HG03460 (cell line): ENCODE data around the gene NPAT.
"Not testable (repeated sequence)": the region's sequence is repeated elsewhere in the genome, so short reads cannot be mapped to it uniquely, and the experiment has no call there.

Experiments
- ATAC-seq: cut with Tn5 transposase; IDR thresholded peaks from one replicate; pipeline ENCODE4 v1.9.1; 2021; ENCODE audit not compliant: unreplicated experiment

The NPAT gene

DNA sequence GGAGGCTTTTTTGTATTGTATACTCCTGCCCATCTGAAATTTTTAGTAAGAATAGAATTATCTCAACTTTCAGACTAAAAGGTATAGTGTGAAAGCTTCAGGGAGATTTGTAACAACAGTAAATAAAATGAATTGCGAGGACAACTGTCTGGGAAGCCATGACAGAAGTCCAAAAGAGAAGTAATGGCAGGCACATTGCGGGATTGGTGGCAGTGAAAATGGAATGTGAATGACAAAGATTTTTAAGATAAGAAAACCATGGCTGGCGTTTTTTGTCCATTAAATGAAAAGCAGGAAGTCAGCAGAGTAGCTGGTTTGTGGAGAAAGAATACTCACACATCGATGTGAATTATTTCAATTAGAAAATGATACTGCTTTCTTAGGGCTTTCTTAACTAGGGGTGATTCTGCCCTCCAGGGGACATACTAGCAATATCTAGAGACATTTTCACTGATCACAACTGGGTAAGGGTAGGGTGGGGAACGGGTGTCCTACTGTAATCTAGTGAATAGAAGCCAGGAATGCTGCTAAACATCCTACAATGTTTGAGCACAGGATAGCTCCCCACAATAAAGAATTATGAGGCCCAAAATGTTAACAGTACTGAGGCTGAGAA is 1.6 kb downstream of the NPAT start:
- no peak for ATAC-seq

DNA sequence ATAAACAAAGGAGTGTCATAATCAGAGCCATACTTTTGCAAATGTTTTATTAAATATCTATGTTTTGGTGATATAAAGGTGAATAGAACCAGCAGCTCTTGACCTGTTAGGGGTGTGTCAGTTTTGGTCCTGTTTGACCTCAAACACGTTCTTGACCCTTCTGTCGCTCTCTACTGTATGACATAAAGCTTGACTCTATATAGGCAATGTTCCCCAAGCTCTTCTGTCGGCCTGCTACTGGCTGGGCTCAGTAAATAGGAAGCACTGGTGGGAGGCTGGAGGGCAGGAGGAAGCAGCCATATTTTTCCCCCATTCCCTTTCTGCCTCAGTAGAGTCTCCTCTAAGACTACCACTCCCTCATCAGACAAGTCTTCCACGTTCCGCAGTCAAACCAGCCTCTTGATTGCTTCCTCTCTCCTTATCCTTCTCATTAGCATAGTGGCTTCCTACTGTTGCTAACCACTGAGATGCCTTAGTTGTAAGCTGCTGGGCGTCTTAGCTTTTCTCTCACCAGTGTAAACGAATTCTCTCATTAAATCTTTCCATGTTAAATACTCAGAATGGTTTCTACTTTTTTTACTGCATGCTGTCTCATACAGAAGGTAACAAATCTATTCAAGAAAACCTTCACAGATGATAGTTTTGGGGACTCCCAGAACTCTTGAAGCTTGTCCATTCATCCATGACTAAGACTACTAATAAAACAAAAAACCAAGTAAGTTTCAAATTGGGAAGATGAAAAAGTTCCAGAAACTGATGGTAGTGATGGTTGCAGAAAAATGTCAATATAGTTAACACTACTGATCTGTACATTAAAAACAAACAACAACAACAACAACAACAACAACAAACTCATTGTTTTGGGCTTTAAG is 3.3 kb downstream of the NPAT start:
- ATAC-seq = no peak

GRCh38 chr11:108218455-108218854 is 4.0 kb downstream of the NPAT start:
- ATAC-seq = no peak

DNA sequence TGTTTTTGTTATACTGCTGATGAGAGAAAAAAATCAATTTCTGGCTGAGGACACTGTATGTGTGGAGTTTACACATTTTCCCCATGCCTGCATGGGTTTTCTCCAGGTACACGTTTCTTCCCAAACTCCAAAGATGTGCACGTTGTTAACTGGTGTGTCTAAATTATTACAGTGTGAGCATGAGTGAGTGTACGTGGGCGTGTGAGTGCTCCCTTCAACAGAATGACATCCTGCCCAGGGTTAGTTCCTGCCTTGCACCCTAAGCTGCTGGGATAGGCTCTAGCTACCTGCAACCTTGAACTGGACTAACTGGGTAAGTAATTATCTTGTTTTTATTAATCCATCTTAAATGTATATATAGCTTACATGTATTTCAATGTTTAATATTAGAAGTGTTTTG is 5.5 kb downstream of the NPAT start:
- no peak for ATAC-seq

GRCh38 chr11:108213784-108214183 is 8.7 kb downstream of the NPAT start:
- ATAC-seq = no peak

GRCh38 chr11:108210441-108210840 is 12.0 kb downstream of the NPAT start:
- no peak for ATAC-seq

GRCh38 chr11:108207683-108208060 is 14.8 kb downstream of the NPAT start:
- ATAC-seq = no peak

- no peak for ATAC-seq
Measured at GRCh38 chr11:108206969-108207682, 15.3 kb downstream of the NPAT start.

- no peak for ATAC-seq
Measured at GRCh38 chr11:108206171-108206570, 16.3 kb downstream of the NPAT start.

DNA sequence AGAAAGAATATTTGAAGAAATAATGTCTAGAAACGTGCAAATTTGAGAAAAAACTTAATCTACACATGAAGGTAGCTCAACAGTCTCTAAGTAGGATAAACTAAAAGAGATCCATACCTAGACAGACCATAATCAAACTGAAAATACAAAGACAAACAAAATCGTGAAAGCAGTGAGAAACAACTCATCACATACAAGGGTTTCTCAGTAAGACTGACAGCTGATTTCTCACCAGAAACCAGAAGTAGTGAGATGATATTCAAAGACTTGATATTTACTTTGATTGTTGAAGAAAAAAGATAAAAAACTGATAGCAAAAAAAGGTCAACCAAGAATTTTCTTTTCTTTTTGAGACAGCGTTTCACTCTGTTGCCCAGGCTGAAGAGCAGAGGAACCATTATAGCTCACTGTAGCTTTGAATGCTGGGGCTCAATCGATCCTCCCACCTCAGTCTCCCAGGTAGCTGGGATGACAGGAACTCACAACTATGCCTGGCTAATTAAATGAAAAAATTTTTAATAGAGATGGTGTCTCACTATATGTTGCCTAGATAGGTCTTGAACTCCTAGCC is 17.4 kb downstream of the NPAT start:
- ATAC-seq = no peak

GRCh38 chr11:108204376-108204775 is 18.1 kb downstream of the NPAT start:
- no peak for ATAC-seq

DNA sequence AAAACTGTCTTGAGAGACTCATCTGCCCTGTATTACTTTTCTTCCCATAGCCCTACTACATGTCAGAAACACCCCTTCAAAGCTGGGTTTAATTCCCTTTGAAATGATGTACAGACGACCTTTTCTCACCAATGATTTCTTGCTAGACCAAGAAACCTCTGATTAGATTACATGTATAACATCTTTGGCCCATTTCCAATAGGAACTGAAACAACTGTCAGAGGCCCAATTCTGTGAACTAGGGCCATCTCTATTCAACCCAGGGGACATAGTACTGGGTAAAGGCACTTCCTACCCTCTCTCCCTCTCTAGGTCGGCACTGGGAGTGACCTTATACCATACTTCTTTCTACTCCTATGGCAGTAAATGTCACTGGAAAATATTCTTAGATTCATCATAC is 19.4 kb downstream of the NPAT start:
- no peak for ATAC-seq

- ATAC-seq = peak; percentile 74
Measured at GRCh38 chr11:108199446-108200321, 22.8 kb downstream of the NPAT start.

- no peak for ATAC-seq
Measured at GRCh38 chr11:108198833-108199232, 23.6 kb downstream of the NPAT start.

GRCh38 chr11:108197351-108197750 is 25.1 kb downstream of the NPAT start:
- no peak for ATAC-seq

DNA sequence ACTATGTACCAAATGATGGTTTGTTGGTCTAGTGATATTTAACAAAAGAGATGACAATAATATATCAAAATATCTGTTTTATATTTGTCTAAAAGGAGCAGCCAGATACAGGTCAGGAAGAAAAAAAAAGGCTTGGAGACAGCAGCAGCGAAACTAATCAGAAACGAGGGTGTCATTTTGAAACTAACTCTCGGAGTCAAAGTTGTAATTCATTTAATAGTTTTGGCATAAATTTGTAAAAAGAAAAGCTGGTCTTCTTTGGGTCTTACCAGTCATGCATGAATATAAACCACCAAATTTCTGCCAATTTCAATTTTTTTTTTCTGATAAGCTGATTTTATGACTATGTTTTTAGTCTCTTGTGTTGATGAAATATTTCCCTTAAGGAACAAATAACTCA is 25.5 kb downstream of the NPAT start:
- ATAC-seq = no peak

- ATAC-seq = no peak
Measured at GRCh38 chr11:108193725-108194124, 28.7 kb downstream of the NPAT start.

DNA sequence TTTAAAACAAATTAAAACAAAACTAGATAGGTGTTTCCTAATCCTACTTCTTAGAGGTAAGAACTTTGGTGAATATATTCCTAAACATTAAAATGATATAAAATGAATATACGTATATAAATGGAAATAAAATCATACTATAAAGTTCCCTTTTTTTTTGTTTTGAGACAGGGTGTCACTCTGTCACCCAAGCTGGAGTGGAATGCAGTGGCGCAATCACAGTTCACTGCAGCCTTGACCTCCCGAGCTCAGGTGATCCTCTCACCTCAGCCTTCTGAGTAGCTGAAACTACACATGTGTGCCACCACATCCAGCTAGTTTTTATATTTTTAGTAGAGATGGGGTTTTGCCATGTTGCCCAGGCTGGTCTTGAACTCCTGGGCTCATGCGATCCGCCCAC is 44.9 kb downstream of the NPAT start:
- no peak for ATAC-seq

GRCh38 chr11:108170184-108170583 is 52.3 kb downstream of the NPAT start:
- ATAC-seq = no peak

DNA sequence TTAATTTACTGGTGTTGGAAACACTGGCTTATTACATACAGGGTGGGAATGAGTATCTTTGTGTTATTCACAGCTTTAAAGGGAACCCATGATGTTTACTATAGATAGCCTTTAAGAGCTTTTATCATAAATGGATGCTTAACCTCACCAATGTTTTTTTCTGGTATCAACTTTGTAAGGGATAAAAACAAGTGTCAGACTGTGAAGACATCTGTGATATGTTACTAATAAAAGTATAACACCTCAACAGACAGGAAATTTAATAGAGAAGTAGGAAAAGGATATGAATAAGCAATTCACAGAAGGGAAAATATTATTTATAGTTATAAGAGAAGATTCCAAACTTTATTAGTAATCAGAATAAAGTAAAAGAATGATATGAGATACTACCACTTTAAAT is 54.8 kb downstream of the NPAT start:
- no peak for ATAC-seq

DNA sequence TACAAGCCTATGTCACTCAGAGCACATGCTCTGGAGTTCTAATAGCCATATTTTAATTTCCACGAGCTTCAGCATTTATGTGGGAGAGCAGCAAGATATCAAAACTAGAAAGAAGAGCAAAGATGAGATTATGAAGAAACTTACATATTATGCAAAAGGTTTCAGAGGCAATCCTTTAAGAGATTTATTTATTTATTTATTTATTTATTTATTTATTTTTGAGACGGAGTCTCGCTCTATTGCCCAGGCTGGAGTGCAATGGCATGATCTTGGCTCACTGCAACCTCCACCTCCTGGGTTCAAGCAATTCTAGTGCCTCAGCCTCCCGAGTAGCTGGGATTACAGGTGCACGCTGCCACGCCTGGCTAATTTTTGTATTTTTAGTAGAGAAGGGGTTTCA is 59.6 kb downstream of the NPAT start:
- not testable (repeated sequence) for ATAC-seq
